ENCODE data around the gene SMG9. TPM values are rescaled to one million over a fixed set of nuclear protein-coding genes. Genes with fewer than 3 reads are reported as not detected.

The SMG9 gene
- total RNA-seq, 4 donors from 2014 or later, result 4.5 to 9.1 (median 7.1) TPM

DNA sequence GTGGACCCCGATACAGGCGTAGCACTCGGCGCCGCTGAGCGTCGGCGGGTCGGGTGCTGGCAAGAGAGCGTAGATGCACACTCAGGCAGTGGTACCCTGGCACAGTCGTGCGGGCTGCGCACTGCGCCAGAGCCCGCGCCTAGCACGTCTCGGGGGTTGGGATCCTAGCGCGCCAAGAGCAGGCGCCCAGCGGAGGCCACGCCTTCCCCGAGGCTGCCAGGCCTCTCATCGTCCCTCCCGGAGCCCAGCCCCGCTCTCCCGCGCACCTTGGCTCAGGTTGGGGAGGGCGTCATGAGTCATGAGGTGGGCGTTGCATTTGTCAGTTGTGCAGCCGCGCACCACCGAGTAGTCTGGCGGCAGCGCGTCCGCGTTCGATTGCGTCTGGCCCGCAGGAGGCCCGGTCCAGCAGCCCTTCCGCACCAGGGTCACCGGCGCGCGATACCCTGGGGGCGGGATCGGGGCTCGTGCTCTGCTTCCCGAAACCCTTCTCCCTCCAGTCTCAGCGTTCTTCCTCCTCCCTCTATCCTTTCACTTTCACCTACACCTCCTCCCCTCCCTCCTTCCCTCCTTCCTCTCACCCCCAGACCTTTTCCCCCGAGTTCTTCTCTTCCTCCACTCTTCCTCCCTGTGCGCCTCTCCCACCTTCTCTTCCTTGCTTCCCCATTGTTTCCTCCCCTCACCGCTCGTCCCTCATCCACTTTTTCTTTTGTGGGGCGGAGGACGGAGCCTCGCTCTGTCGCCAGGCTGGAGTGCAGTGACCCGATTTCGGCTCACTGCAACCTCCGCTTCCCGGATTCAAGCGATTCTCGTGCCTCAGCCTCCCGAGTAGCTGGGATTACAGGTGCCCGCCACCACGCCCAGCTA lies 44.0 kb upstream of the SMG9 start:
- Histone ChIP-seq H3K27ac (no peak overlapping the region), H3K36me3 (no peaks in the 10 kb centered on the region), H3K4me3 (peak overlapping the region in 3 of 4 donors; percentile 38 to 45 (median 40)), H3K27me3 (peaks cover 0 to 25% (median 21%) of the 10 kb centered on the region in 3 donors), H3K4me1 (no peaks in the 10 kb centered on the region), H3K9me3 (no peaks in the 10 kb centered on the region)
- no peak for TF ChIP-seq POLR2A (IDR thresholded peaks at IDR 0.05)
- TF ChIP-seq, protein P1, sequence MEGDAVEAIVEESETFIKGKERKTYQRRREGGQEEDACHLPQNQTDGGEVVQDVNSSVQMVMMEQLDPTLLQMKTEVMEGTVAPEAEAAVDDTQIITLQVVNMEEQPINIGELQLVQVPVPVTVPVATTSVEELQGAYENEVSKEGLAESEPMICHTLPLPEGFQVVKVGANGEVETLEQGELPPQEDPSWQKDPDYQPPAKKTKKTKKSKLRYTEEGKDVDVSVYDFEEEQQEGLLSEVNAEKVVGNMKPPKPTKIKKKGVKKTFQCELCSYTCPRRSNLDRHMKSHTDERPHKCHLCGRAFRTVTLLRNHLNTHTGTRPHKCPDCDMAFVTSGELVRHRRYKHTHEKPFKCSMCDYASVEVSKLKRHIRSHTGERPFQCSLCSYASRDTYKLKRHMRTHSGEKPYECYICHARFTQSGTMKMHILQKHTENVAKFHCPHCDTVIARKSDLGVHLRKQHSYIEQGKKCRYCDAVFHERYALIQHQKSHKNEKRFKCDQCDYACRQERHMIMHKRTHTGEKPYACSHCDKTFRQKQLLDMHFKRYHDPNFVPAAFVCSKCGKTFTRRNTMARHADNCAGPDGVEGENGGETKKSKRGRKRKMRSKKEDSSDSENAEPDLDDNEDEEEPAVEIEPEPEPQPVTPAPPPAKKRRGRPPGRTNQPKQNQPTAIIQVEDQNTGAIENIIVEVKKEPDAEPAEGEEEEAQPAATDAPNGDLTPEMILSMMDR (IDR thresholded peaks at IDR 0.05 in 4 of 5, conservative IDR thresholded peaks at IDR 0.05 in 1 of 5), result no peak
- no peak for ATAC-seq
- no peak for DNase-seq
- in situ Hi-C loops (cut with MboI; ENCODE audit: low sequenced_read_pairs in 4 of 4), result no loop called here
- intact Hi-C loops (cut with DNase I; ENCODE audit: low total_unique reads), result no loop called here

DNA sequence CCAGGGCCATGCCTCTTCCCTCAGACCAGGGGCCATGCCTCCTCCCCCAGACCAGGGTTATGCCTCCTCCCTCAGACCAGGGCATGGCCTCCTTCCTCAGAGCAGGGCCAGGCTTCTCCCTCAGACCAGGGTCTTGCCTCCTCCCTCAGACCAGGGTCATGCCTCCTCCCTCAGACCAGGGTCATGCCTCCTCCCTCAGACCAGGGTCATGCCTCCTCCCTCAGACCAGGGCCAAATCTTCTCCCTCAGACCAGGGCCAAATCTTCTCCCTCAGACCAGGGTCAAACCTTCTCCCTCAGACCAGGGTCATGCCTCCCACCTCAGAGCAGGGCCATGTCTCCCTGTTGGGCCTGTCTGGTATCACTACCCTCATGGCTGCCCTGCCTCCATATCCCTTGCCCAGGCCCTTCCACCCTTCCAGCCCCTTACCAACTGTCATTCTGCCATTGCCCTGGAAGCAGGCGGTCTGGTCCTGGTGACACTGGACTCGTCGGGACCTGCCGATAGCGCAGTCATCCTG lies 43.3 kb upstream of the SMG9 start:
- peaks cover 0 to 25% (median 21%) of the 10 kb centered on the region in 3 donors for H3K27me3 ChIP-seq
- H3K36me3 ChIP-seq, result no peaks in the 10 kb centered on the region
- H3K4me1 ChIP-seq, result no peaks in the 10 kb centered on the region
- no peaks in the 10 kb centered on the region for H3K9me3 ChIP-seq
- TF ChIP-seq POLR2A (IDR thresholded peaks at IDR 0.05), result no peak
- TF ChIP-seq, protein P1 (IDR thresholded peaks at IDR 0.05 in 4 of 5, conservative IDR thresholded peaks at IDR 0.05 in 1 of 5), result no peak
- in situ Hi-C loops (cut with MboI; ENCODE audit: low sequenced_read_pairs in 4 of 4) (no loop called here), intact Hi-C loops (cut with DNase I; ENCODE audit: low total_unique reads) (no loop called here)
- peak overlapping the region in 3 of 4 donors; percentile 38 to 45 (median 40) for H3K4me3 ChIP-seq
- no peak for ATAC-seq
- no peak overlapping the region for H3K27ac ChIP-seq
- no peak for DNase-seq

DNA sequence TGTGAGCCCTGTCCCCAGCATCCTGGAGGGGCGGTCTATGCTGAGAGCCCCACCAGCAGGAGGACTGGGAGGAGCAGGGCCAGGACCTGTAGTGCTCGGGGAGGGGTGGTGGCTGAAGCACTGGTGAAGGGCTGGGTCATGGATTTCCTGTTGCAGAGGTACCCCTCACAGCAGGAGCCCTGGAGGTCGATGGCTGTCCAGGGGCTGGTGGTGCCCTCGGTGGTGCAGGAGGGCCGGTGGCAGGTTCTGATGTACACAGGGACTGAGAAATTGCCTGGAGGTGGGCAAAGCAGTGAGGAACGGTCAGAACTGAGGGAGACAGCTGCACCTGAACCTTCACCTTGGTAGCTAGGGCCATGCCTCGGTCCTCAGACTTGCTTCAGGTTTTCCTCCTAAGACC lies 42.8 kb upstream of the SMG9 start:
- no peaks in the 10 kb centered on the region for H3K4me1 ChIP-seq
- no peaks in the 10 kb centered on the region for H3K9me3 ChIP-seq
- no peaks in the 10 kb centered on the region for H3K36me3 ChIP-seq
- TF ChIP-seq, protein P1 (IDR thresholded peaks at IDR 0.05 in 4 of 5, conservative IDR thresholded peaks at IDR 0.05 in 1 of 5), result no peak
- TF ChIP-seq POLR2A (IDR thresholded peaks at IDR 0.05), result no peak
- peaks cover 0 to 25% (median 21%) of the 10 kb centered on the region in 3 donors for H3K27me3 ChIP-seq
- no peak for ATAC-seq
- intact Hi-C loops (cut with DNase I; ENCODE audit: low total_unique reads) (no loop called here), in situ Hi-C loops (cut with MboI; ENCODE audit: low sequenced_read_pairs in 4 of 4) (no loop called here)
- DNase-seq, result no peak
- no peak overlapping the region for H3K27ac ChIP-seq
- H3K4me3 ChIP-seq, result no peak overlapping the region

DNA sequence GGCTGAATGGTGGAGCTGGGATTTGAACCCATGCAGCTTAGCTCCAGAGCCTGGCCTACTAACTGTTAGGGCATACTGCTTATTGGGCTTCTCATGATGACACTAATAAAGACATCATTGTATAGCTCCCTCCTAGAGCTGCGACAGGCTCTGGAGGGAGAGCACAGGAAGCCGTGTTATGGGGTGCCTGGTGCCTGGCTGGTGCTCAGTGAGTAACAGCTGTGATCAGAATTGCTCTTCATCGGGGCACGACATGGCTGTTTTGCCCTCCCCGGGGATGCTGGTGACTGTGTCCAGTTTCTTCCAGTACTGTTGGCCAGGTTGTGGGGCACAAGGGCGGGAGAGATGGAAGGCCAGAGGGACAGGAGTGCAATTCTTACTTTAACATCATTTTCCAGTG lies 42.4 kb upstream of the SMG9 start:
- H3K27me3 ChIP-seq, result peaks cover 0 to 25% (median 21%) of the 10 kb centered on the region in 3 donors
- no peak for TF ChIP-seq POLR2A (IDR thresholded peaks at IDR 0.05)
- TF ChIP-seq, protein P1 (IDR thresholded peaks at IDR 0.05 in 4 of 5, conservative IDR thresholded peaks at IDR 0.05 in 1 of 5), result no peak
- H3K36me3 ChIP-seq, result no peaks in the 10 kb centered on the region
- no peak overlapping the region for H3K27ac ChIP-seq
- in situ Hi-C loops (cut with MboI; ENCODE audit: low sequenced_read_pairs in 4 of 4) (no loop called here), intact Hi-C loops (cut with DNase I; ENCODE audit: low total_unique reads) (no loop called here)
- no peak overlapping the region for H3K4me3 ChIP-seq
- no peaks in the 10 kb centered on the region for H3K4me1 ChIP-seq
- no peaks in the 10 kb centered on the region for H3K9me3 ChIP-seq
- ATAC-seq (no peak), DNase-seq (no peak)

Measured in gastrocnemius medialis (tissue), 4 donors.